ENCODE results near the gene CDC42BPA.
"Not testable (repeated sequence)": the region's sequence is repeated elsewhere in the genome, so short reads cannot be mapped to it uniquely, and the experiment has no call there.

CDC42BPA gene

DNA sequence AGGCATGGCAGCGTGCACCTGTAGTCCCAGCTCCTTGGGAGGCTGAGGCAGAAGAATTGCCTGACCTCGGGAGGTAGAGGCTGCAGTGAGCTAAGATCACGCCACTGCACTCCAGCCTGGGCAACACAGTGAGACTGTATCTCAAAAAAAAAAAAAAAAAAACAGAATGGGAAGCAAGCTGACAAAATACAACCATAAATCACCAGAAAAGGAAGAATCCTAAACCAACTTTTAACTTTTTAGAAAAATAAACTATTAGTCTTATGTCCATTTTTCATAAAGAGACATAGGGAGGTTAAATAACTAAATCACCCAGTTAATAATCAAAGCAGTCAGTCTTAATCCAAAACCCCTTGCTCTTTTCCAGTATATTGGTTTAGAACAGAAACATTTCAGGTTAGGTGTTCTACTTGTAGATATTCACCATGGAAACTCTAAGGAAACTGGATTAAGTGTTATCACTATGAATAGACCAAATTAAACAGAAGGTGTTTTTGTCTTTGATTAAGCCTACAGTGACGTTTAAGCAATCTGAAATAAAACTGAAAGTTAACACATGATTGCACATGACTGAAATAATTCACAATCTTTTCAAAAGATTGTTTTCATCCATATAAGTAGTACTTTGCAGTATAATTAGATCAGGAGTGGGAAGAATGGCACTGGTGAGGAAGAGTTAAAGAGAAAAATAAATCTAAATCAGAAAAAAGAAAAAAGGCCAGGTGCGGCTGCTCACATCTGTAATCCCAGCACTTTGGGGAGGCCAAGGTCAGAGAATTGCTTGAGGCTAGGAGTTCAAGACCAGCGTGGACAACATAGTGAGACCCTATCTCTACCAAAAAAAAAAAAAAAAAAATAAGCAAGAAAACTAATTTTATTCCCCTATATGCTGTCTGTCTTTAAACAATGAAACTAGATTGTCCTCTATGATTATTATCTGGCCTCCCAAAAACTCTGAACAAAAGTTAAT, 9.6 kb downstream of the CDC42BPA start:
- DNase-seq (ENCODE audit: extremely low read depth in 1 of 2, low read depth in 1 of 2): no peak

DNA sequence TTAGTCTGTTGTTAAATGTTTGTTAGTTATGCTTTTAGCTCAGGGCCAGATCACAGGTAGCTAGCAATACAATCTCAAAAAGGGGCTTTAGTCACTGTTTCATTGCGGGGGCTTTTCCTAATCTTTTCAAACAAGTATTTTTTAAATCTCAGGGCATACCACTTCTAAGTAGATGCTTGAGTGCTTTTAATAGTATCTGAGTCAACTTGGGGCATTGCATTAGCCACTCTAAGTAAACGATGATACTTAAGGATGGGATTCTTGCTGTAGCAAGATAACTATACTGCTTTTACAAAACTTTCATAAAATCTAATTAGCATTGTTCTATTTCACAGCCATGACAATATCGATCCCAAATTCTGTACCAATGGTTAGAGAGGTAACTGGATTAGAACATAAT, 11.6 kb downstream of the CDC42BPA start:
- DNase-seq (ENCODE audit: extremely low read depth in 1 of 2, low read depth in 1 of 2): no peak

DNA sequence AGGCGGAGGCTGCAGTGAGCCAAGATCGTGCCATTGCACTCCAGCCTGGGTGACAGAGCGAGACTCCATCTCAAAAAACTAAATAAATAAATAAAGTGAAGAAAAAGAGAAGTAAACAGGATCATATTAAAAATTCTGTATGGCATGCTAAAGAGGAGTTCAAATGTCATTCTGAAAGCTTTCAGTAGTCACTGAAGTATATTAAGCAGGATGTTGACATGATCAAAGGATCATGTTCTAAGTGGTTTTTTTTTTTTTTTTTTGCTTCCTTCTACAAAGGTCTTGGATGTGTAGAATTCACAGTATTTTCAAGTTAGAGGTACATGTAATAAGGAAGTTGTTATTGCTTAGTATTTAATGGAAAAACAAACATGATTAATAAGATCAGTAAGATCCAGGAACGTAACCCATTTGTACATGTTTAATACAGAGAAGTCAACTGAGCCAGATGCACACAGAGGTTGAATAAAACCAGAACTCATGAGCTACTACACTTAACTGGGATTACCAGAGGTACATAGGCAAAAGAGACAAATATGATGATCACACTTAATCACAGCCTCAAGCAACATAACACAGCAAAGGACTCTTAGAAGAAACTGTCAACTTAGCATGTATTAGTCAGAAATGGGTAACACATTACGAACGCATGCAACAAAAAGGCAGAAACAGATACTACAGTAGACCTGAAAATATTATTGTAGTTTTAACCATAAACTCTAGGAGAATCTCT, 12.2 kb downstream of the CDC42BPA start:
- DNase-seq (ENCODE audit: extremely low read depth in 1 of 2, low read depth in 1 of 2): no peak

DNA sequence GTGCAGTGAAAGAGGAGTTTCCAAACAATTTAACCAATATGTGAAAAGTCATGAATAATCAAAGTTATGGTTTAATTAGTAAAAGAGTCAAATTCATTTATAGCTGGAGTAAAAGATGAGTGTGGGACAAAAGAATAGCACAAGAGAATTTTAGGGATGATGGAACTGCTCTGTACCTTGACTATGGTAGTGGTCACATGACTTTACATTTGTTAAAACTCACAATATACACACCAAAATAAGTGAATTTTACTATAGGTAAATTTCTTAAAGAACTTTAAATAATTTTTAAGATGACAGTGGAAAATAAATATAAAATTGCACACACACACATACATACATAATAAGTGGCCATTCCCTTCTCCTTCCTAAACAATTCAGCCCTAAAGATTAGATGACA, 13.6 kb downstream of the CDC42BPA start:
- no peak for DNase-seq (ENCODE audit: extremely low read depth in 1 of 2, low read depth in 1 of 2)

DNA sequence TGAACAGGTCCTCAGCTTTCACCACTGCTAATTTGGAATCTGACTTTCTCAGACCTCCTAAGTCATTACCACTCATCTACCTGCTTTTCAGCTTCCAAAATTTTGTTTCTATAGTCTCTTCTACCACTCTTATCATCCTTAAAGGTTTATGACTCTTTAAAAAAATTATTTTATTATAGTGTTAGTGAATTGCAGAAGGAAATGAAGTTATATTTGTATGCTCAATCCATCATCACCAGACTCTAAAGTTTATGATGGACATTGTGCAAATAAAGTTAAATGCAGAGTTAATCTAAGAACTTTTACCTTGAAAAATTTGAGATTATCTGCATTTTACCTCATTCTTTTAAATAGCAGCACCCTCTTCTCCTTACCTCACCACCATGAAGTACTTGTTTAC, 14.6 kb downstream of the CDC42BPA start:
- no peak for DNase-seq (ENCODE audit: extremely low read depth in 1 of 2, low read depth in 1 of 2)

DNA sequence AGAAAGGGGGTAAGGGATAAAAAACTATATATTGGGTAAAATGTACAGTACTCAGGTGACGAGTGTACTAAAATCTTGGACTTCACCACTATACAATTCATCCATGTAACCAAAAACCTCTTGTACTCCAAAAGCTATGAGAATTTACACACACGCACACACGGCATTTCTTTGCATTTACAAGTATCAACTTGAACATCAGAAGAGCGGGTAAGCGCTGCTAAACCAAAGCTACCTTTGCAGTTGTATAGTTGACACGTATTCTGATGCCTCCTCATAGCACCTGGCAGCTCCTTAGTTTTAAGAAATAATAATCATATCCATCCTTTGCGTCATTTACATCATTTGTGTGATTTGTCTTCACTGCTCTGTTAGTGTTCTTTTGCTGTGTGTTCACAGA, 17.6 kb downstream of the CDC42BPA start:
- DNase-seq (ENCODE audit: extremely low read depth in 1 of 2, low read depth in 1 of 2): no peak

DNA sequence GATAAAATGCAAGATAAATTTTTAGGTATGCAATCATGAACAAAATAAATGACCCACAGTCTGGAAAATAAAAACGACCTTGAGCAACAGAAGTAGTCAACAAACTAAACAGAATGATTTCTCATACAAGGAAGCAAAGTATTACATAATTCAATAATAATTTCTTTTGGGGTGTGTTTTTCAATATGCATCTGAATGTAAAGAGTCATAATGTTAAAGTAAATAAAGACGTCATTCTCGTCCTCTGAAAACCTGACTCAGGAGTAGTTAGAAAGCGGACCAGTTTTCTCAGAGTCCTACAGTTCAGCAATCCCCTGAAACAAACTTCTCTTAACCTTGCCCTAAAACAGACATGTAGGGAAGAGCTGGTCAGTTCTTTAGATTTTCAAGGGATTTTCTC, 18.6 kb downstream of the CDC42BPA start:
- DNase-seq (ENCODE audit: extremely low read depth in 1 of 2, low read depth in 1 of 2): no peak

DNA sequence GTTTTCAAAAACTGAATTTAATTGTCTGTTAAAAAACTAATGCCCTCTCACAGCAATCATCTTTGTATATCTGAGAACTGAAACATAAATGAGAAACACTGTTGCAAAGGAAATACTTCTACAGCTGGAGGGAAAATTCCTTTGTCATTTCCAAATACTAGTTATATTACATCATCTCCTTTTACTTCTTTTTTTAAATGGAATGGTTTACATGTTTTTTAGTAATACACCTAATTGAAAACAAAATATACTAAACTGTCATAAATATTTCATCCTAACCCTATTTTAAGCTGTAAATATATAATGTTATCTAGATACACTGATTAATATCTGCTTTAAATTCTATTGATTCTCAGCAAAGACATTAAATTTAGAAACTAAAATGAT, 19.1 kb downstream of the CDC42BPA start:
- no peak for DNase-seq (ENCODE audit: extremely low read depth in 1 of 2, low read depth in 1 of 2)

DNA sequence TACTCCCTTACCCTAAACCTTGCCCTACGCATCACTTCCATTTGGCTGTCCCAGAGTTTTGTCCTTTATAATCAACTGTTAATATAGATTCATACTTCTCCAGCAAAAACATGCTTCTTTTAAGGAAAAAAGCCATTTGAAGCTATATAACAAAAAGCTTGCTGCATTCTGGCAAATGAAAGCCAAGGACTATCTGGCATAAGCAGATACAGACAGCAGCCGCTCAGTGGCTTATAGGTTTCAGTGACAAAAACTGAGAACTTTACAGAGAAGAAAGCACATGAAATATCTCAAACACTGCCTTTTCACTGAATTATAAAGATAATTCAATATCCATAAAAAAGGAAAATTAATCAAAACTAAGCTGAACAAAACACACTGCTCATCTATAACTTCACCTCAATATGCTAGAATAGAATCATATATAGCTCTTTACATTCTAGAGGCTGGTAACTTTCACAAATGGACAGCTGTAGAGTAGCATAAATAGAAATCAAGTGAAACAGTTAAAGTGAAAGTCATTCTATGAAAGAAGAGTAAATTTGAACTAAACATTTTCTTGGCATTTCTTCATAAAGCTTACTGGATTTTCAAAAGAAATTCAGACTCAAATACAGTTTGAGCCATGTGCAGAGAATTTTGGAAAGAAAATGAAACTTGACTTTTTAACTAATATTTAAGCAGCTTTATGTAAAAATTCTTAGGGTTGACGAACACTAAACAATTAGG, 19.6 kb downstream of the CDC42BPA start:
- no peak for DNase-seq (ENCODE audit: extremely low read depth in 1 of 2, low read depth in 1 of 2)

DNA sequence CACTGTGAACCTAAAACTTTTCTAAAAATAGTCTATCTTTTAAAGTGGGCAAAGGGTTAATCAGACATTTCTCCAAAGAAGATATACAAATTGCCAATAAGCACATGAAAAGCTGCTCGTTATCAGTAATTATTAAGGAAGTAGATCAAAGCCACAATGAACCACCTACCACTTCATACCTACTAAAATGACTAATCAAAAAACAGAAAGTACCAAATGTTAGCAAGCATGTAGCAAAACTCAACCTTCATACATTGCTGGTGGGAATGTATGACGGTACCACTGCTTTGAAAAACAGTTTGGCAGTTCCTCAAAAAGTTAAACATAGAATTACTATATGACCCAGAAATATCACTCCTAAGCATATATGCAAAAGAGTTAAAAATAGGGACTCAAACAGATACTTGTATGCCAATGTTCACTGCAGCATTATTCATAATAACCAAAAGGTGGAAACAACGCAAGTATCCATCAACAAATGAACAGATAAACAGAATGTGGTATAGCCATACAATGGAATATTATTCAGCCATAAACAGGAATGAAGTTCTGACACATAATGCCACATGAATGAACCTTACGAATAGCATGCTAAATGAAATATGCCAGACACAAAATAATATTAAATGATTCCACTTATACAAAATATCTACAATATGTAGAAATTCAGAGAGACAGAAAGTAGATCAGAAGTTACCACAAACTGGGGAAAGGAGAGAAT, 21.1 kb downstream of the CDC42BPA start:
- no peak for DNase-seq (ENCODE audit: extremely low read depth in 1 of 2, low read depth in 1 of 2)

DNA sequence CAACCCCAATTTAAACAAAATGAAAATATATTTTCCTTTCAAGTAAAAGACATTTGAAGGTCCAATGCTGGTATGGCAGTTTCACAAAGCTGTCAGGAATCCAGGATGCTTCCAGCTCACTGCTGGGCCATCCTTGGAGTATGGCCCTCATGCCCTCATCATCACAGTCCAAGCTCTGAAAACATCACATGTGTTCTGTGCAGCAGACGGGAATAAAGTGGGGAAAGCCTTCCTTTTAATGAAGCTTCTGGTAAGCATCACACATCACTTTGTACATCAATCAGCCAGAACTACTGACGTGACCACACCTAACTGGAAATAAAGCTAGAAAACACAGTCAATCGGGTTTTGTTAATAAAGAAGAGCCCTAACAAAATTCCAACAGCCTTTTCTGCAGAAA, 22.7 kb downstream of the CDC42BPA start:
- DNase-seq (ENCODE audit: extremely low read depth in 1 of 2, low read depth in 1 of 2): no peak

DNA sequence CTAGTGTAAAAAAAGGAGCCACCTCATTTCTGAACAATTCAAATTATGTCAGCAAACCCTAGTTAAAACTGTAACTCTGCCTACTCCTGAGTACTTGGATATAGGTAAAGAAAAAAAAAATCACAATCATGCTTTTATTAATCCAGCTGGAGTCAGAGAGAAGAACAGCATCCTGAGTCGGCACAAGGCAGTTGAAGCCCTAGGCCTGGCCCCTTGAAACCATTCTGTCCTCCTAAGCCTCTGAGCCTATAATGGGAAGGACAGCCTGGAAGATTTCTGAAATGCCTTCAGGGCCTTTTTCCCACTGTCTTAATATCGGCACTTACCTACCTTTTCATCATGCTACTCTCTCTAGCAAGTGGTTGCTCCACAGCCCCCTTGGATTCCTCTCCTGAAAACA, 32.5 kb downstream of the CDC42BPA start:
- no peak for DNase-seq (ENCODE audit: extremely low read depth in 1 of 2, low read depth in 1 of 2)

DNA sequence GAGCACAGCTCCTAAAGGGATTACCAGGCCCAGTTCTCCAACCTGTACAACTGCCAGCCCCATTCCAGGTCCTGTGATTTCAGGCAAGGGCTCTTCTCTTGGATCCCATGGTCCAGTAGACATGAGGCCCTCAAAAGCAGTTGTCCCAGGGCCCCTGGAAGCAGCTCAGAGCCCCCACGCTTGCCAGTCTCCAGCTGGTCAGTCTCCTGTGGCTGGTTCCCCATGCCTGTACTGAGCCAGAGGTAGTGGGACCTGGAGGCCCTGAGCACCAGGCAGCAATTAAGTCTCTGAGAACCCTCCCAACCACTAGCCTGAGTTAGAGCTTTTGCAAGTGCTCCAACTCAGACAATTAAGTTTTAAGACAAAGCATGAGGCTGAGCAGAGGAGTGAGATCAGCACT, 36.9 kb downstream of the CDC42BPA start:
- no peak for DNase-seq (ENCODE audit: extremely low read depth in 1 of 2, low read depth in 1 of 2)

DNA sequence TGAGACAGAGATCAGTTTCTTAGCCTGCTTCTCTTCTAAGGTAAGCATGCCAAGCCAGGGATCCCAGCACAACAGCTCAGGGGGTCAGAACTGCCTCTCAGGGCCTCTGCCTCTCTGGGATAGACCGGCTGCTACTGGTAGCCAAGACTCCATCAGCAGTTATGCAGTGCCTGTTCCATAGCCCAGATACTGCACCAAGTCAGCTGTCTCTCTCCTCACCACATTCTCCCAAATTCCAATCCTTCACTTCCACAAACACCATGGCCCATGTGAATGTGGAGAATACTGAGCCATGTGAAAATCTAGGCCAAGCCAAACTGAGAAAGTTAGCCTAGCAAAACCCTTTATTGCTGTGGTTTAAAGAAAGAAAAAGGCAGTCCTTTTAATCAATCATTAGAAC, 37.5 kb downstream of the CDC42BPA start:
- DNase-seq (ENCODE audit: extremely low read depth in 1 of 2, low read depth in 1 of 2): no peak

DNA sequence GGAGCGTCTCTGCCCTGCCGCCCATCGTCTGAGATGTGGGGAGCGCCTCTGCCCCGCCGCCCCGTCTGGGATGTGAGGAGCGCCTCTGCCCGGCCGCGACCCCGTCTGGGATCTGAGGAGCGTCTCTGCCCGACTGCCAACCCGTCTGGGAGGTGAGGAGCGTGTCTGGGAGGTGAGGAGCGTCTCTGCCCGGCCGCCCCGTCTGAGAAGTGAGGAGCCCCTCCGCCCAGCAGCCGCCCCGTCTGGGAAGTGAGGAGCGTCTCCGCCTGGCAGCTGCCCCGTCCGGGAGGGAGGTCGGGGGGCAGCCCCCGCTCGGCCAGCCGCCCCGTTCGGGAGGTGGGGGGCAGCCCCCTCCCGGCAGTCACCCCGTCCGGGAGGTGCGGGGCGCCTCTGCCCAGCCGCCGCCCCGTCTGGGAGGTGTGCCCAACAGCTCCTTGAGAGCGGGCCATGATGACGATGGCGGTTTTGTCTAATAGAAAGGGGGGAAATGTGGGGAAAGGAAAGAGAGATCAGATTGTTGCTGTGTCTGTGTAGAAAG, 42.1 kb downstream of the CDC42BPA start:
- DNase-seq (ENCODE audit: extremely low read depth in 1 of 2, low read depth in 1 of 2): not testable (repeated sequence)

DNA sequence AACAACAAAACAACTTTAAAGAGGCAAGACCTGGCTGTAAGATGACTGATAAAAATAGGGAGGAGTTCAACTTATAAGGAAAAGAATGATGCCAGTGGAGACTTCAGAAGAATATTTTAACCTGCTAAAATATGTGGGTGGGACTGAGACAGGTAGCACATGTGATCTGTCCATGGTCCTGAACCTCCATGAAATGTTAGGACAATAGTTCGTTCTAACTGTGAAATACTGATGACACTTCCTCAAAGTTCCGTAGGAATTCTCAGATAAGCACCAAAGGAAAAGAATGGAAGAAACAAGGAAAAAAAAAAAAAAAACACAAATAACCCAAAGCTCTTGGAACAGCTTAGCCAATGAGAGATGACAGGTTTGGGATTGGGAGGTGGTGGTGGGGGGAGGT, 44.7 kb downstream of the CDC42BPA start:
- DNase-seq (ENCODE audit: extremely low read depth in 1 of 2, low read depth in 1 of 2): no peak

DNA sequence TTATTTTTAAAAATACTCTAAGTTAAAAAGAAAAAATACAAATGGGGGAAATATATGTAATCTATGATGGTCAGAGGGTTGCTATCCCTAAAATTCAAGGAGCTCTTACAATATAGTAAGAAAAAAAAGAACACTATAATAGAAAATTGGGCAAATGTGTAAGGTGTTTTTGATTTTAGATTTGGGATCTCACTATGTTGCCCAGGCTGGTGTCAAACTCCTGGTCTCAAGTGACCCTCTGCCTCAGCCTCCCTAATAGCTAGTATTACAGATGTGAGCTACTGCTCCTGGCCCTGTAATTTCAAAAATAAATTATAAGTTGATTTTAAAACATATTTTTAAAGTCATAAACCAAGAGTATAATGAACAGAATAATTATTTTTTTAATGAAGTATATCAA, 45.9 kb downstream of the CDC42BPA start:
- DNase-seq (ENCODE audit: extremely low read depth in 1 of 2, low read depth in 1 of 2): no peak

DNA sequence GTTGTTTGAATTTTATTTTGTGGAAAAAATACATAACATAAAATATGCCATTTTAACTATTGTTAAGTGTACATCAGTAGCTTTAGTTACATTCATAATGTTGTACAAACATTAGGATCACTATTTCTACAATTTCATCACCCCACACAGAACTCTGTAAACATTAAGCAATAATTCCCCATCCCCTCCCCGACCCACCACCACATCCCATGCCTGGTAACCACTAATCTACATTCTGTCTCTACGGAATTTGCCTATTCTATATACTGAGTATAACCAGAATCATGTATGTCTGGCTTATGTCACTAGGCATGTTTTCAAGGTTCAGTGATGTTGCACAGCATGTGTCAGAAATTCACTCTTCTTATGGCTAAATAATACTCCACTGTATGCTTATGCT, 47.7 kb downstream of the CDC42BPA start:
- DNase-seq (ENCODE audit: extremely low read depth in 1 of 2, low read depth in 1 of 2): no peak

DNA sequence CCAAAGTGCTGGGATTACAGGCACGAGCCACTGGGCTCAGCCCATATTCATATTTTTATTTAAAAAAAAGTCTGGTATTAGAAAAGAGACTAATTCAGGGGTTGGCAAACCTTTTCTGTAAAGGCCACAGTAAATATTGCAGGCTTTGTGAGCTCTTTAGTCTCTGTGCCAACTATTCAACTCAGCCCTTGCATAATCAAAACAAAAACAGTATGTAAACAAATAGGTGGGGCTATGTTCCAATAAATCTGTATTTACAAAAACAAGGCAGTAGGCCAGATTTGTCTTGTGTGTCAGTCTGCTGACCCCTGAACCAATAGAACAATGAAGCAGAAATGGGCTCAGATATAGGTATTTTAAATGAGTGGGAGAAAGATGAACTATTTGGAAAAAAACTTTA, 49.3 kb downstream of the CDC42BPA start:
- DNase-seq (ENCODE audit: extremely low read depth in 1 of 2, low read depth in 1 of 2): no peak

DNA sequence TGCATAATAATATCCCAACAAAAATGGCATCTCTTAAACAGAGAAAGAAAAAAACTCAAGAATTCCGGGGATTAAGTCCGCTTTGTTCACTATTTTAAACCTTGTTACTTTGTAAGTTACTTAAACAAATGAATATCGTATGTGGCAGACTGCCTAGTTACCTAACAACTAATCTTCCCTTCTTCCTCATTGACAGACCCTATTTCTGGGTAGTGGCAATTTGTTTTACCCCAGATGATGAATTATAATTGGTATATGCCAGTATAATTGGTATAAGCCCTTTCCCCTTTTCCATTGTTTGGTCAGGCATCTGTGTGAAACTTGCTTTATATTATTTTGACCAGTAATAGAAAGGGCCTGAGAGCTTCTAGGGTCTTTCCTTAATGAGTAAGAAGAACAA, 52.4 kb downstream of the CDC42BPA start:
- no peak for DNase-seq (ENCODE audit: extremely low read depth in 1 of 2, low read depth in 1 of 2)

DNA sequence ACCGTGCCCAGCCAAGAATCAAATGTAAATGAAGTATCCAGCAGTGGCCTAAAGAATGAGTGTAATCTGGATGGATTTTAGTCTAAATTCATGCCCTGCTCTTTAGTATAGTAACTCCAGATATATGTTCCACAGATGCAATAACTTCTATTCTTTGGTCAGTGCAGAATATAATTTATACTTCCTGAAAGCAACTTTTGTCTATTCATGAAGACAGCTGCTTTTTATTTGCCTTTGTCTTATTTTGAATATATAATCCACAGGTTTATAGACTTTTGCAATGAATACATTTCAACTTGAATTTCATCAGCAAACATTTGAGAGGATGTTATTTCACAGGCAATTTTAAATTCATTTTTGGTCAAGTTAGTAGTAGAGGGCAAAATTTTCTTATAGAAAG, 54.4 kb downstream of the CDC42BPA start:
- DNase-seq (ENCODE audit: extremely low read depth in 1 of 2, low read depth in 1 of 2): no peak

Data from stimulated activated CD8-positive, alpha-beta memory T cell treated with anti-CD3 and anti-CD28 coated beads, Interleukin-7, amount 100 ng/mL, for 48 hours (primary cell).